ENCODE measurements around the gene TOM1L2. TPM values are rescaled to one million over a fixed set of nuclear protein-coding genes. Genes with fewer than 3 reads are reported as not detected.

Gene TOM1L2
- total RNA-seq, 1 donor from 2014 or later, result 18.3 TPM

GRCh38 chr17:17950347-17950746 lies 21.9 kb downstream of the TOM1L2 start:
- TF ChIP-seq CTCF (IDR thresholded peaks at IDR 0.05), result no peak
- H3K27ac Mint-ChIP-seq, result no peak overlapping the region
- DNase-seq (no peak), ATAC-seq (ENCODE audit: low read depth) (no peak)
- POLR2A ChIA-PET, result no interaction called here
- H3K4me1 Mint-ChIP-seq, result peaks cover 2% of the 10 kb centered on the region
- H3K9me3 Mint-ChIP-seq, result no peaks in the 10 kb centered on the region
- H3K4me3 Mint-ChIP-seq, result no peak overlapping the region
- CTCF ChIA-PET, result no interaction called here
- intact Hi-C loops (cut with micrococcal nuclease), result no loop called here
- peaks cover 11% of the 10 kb centered on the region for H3K36me3 Mint-ChIP-seq (ENCODE audit: low read depth)
- no peaks in the 10 kb centered on the region for H3K27me3 Mint-ChIP-seq

DNA sequence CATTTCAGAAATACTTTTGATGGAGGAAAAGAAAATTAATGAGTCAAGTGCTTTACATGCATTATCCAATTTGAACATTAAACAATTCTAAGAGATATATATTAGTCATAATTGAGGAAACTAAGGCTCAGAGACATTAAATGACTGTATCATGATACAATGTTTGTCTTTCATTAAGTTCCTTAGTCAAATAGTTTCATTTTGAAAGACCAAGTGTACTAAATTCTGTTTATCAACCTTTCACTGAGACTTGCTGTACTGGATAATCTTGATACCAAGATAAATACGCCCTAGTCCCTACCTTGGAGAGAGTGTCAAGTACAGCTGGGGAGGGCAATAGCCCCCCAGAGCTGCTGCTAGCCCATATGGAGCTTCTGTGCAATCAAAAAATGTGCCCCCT lies 24.2 kb downstream of the TOM1L2 start:
- Mint-ChIP-seq H3K27ac (no peak overlapping the region), H3K36me3 (ENCODE audit: low read depth) (peaks cover 3% of the 10 kb centered on the region), H3K9me3 (no peaks in the 10 kb centered on the region), H3K4me1 (peaks cover 9% of the 10 kb centered on the region), H3K4me3 (no peak overlapping the region), H3K27me3 (no peaks in the 10 kb centered on the region)
- TF ChIP-seq CTCF (IDR thresholded peaks at IDR 0.05), result no peak
- intact Hi-C loops (cut with micrococcal nuclease), result no loop called here
- CTCF ChIA-PET, result no interaction called here
- DNase-seq (no peak), ATAC-seq (ENCODE audit: low read depth) (no peak)
- POLR2A ChIA-PET, result no interaction called here

GRCh38 chr17:17947309-17947708 lies 24.9 kb downstream of the TOM1L2 start:
- ChIA-PET CTCF (interaction anchor here (1.5 kb wide), 1 partner anchor 28 kb away, joined by 5 read pairs; no protein-coding TSS in a partner anchor), POLR2A (no interaction called here)
- peaks cover 9% of the 10 kb centered on the region for H3K4me1 Mint-ChIP-seq
- intact Hi-C loops (cut with micrococcal nuclease), result no loop called here
- H3K27ac Mint-ChIP-seq, result no peak overlapping the region
- ATAC-seq (ENCODE audit: low read depth) (no peak), DNase-seq (no peak)
- H3K27me3 Mint-ChIP-seq, result no peaks in the 10 kb centered on the region
- no peak overlapping the region for H3K4me3 Mint-ChIP-seq
- peaks cover 3% of the 10 kb centered on the region for H3K36me3 Mint-ChIP-seq (ENCODE audit: low read depth)
- no peak for TF ChIP-seq CTCF (IDR thresholded peaks at IDR 0.05)
- H3K9me3 Mint-ChIP-seq, result no peaks in the 10 kb centered on the region

GRCh38 chr17:17946093-17946492 lies 26.1 kb downstream of the TOM1L2 start:
- intact Hi-C loops (cut with micrococcal nuclease), result no loop called here
- H3K27me3 Mint-ChIP-seq, result no peaks in the 10 kb centered on the region
- no peak for TF ChIP-seq CTCF (IDR thresholded peaks at IDR 0.05)
- POLR2A ChIA-PET, result no interaction called here
- peaks cover 9% of the 10 kb centered on the region for H3K4me1 Mint-ChIP-seq
- H3K27ac Mint-ChIP-seq, result no peak overlapping the region
- no peak for ATAC-seq (ENCODE audit: low read depth)
- CTCF ChIA-PET, result interaction anchor here (1.5 kb wide), 1 partner anchor 27 kb away, joined by 5 read pairs; no protein-coding TSS in a partner anchor
- no peak overlapping the region for H3K4me3 Mint-ChIP-seq
- peaks cover 3% of the 10 kb centered on the region for H3K36me3 Mint-ChIP-seq (ENCODE audit: low read depth)
- no peak for DNase-seq
- H3K9me3 Mint-ChIP-seq, result no peaks in the 10 kb centered on the region

DNA sequence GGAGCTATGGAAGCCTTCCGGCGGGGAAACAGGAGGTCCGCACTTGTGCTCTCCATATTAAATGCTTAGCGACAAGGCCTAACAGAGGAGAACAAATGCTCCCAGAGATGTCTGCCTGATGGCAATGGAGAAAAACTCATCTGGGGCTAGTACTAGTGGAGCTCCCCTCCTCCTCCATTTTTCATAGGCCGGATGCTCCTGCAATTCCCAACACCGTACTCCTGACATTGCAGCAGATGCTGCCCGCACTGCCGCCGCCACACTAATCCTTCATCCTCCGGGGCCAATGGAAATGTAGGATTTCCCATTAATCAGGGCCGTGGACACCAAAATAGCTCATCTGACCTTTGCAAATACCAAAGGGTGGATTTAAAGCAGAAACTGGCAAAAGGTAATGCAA lies 27.5 kb downstream of the TOM1L2 start:
- CTCF ChIA-PET, result interaction anchor here (0.9 kb wide), 1 partner anchor 9 kb away, joined by 3 read pairs; no protein-coding TSS in a partner anchor
- no peak overlapping the region for H3K27ac Mint-ChIP-seq
- no peak overlapping the region for H3K4me3 Mint-ChIP-seq
- ATAC-seq (ENCODE audit: low read depth) (no peak), DNase-seq (no peak)
- TF ChIP-seq CTCF (IDR thresholded peaks at IDR 0.05), result no peak
- intact Hi-C loops (cut with micrococcal nuclease), result no loop called here
- peaks cover 9% of the 10 kb centered on the region for H3K4me1 Mint-ChIP-seq
- no peaks in the 10 kb centered on the region for H3K9me3 Mint-ChIP-seq
- H3K27me3 Mint-ChIP-seq, result no peaks in the 10 kb centered on the region
- POLR2A ChIA-PET, result interaction anchor here (1.1 kb wide), 1 partner anchor 9 kb away, joined by 3 read pairs; no protein-coding TSS in a partner anchor
- H3K36me3 Mint-ChIP-seq (ENCODE audit: low read depth), result peaks cover 3% of the 10 kb centered on the region

All from activated B cell treated with CpG ODN at 0.5 μM for 24 hours (primary cell).